Skin of body (tissue), 2 donors: Measurements from ENCODE around the gene ITSN1. TPM values are rescaled to one million over a fixed set of nuclear protein-coding genes. Genes with fewer than 3 reads are reported as not detected.
"Not testable (repeated sequence)": the region's sequence is repeated elsewhere in the genome, so short reads cannot be mapped to it uniquely, and the experiment has no call there.

Experiments
- DNase-seq: peaks from one replicate; lab custom pipeline; 2025; lab: John Stamatoyannopoulos, UW
- total RNA-seq: library from RNA; depleted of rRNA; stranded (reverse); fragments of >200 nt; gene quantifications from one replicate; pipeline ENCODE4 v1.2.3, GENCODE V29; 2014

ITSN1 gene
- total RNA-seq = 42.6 TPM

- peak; percentile 100 for DNase-seq
Measured at GRCh38 chr21:33642027-33642895, at the start of gene ITSN1. Gene ITSN1, plus strand, starts transcription at chr21:33642501. Its CDS starts 76,328 bp downstream, at chr21:33718829.

GRCh38 chr21:33598051-33598450 is 44.2 kb upstream of the ITSN1 start:
- no peak for DNase-seq

GRCh38 chr21:33608559-33608958 is 33.7 kb upstream of the ITSN1 start:
- DNase-seq = no peak

- DNase-seq = no peak
Measured at GRCh38 chr21:33611006-33611744, 31.1 kb upstream of the ITSN1 start.

GRCh38 chr21:33617565-33617964 is 24.7 kb upstream of the ITSN1 start:
- DNase-seq = not testable (repeated sequence)

GRCh38 chr21:33618407-33618806 is 23.9 kb upstream of the ITSN1 start:
- DNase-seq = no peak

GRCh38 chr21:33619726-33620125 is 22.6 kb upstream of the ITSN1 start:
- no peak for DNase-seq

GRCh38 chr21:33622253-33622652 is 20.0 kb upstream of the ITSN1 start:
- DNase-seq = no peak

GRCh38 chr21:33626151-33626550 is 16.1 kb upstream of the ITSN1 start:
- DNase-seq = not testable (repeated sequence)

- no peak for DNase-seq
Measured at GRCh38 chr21:33634254-33634653, 8.0 kb upstream of the ITSN1 start.

GRCh38 chr21:33640697-33641351 is 1.5 kb upstream of the ITSN1 start:
- DNase-seq = peak; percentile 52

GRCh38 chr21:33641352-33642026 is 812 bp upstream of the ITSN1 start, which contains the start of gene CRYZL1:
Gene CRYZL1, minus strand, starts transcription at chr21:33641741. Its CDS starts 10,190 bp downstream, at chr21:33631551.
- DNase-seq = peak; percentile 99

- no peak for DNase-seq
Measured at GRCh38 chr21:33642896-33643657, 776 bp downstream of the ITSN1 start.

- no peak for DNase-seq
Measured at GRCh38 chr21:33643658-33644311, 1.5 kb downstream of the ITSN1 start.

GRCh38 chr21:33644383-33645074 is 2.2 kb downstream of the ITSN1 start:
- DNase-seq = no peak

GRCh38 chr21:33645730-33646129 is 3.4 kb downstream of the ITSN1 start:
- DNase-seq = no peak

- no peak for DNase-seq
Measured at GRCh38 chr21:33647587-33647986, 5.3 kb downstream of the ITSN1 start.

- no peak for DNase-seq
Measured at GRCh38 chr21:33648555-33648954, 6.3 kb downstream of the ITSN1 start.

GRCh38 chr21:33650230-33650629 is 7.9 kb downstream of the ITSN1 start:
- DNase-seq = no peak
